GM19463 (cell line): ENCODE measurements around the gene MRTFA.
"Not testable (repeated sequence)": the region's sequence is repeated elsewhere in the genome, so short reads cannot be mapped to it uniquely, and the experiment has no call there.

ENCODE experiments used
- ATAC-seq: cut with Tn5 transposase; IDR thresholded peaks from one replicate; pipeline ENCODE4 v1.9.1; 2021; ENCODE audit warnings: mild to moderate bottlenecking, moderate library complexity; ENCODE audit not compliant: unreplicated experiment

MRTFA gene

GRCh38 chr22:40636380-40637182 is at the start of gene MRTFA:
Gene MRTFA, minus strand, starts transcription at chr22:40636719.
- peak; percentile 92 for ATAC-seq

- no peak for ATAC-seq
Observed at GRCh38 chr22:40685406-40685805, 48.9 kb upstream of the MRTFA start.

- no peak for ATAC-seq
Observed at GRCh38 chr22:40684728-40685127, 48.2 kb upstream of the MRTFA start.

GRCh38 chr22:40681451-40681850 is 44.9 kb upstream of the MRTFA start:
- ATAC-seq: no peak

- ATAC-seq: no peak
Observed at GRCh38 chr22:40680819-40681183, 44.3 kb upstream of the MRTFA start.

- no peak for ATAC-seq
Observed at GRCh38 chr22:40679964-40680818, 43.7 kb upstream of the MRTFA start.

GRCh38 chr22:40679249-40679963 is 42.9 kb upstream of the MRTFA start, which contains the start of gene MCHR1:
Gene MCHR1, plus strand, starts transcription at chr22:40679484. Its CDS starts 169 bp downstream, at chr22:40679653.
- ATAC-seq: no peak

GRCh38 chr22:40678493-40679248 is 42.2 kb upstream of the MRTFA start:
- ATAC-seq: no peak

- ATAC-seq: no peak
Observed at GRCh38 chr22:40676644-40677043, 40.1 kb upstream of the MRTFA start.

GRCh38 chr22:40676166-40676565 is 39.6 kb upstream of the MRTFA start:
- not testable (repeated sequence) for ATAC-seq

- no peak for ATAC-seq
Observed at GRCh38 chr22:40674274-40674673, 37.8 kb upstream of the MRTFA start.

- no peak for ATAC-seq
Observed at GRCh38 chr22:40673017-40673416, 36.5 kb upstream of the MRTFA start.

GRCh38 chr22:40671796-40672360 is 35.4 kb upstream of the MRTFA start:
- ATAC-seq: no peak

GRCh38 chr22:40671369-40671768 is 34.9 kb upstream of the MRTFA start:
- ATAC-seq: no peak

- ATAC-seq: no peak
Observed at GRCh38 chr22:40670058-40670457, 33.5 kb upstream of the MRTFA start.

- no peak for ATAC-seq
Observed at GRCh38 chr22:40668611-40669411, 32.3 kb upstream of the MRTFA start.

- no peak for ATAC-seq
Observed at GRCh38 chr22:40666151-40666848, 29.8 kb upstream of the MRTFA start.

GRCh38 chr22:40665312-40665711 is 28.8 kb upstream of the MRTFA start:
- ATAC-seq: no peak

- ATAC-seq: no peak
Observed at GRCh38 chr22:40661671-40662070, 25.2 kb upstream of the MRTFA start.
